ENCODE measurements around the gene CDH10.

- TF ChIP-seq CTCF (IDR thresholded peaks at IDR 0.05) (no peak), RAD21 (conservative IDR thresholded peaks at IDR 0.05 in 1 of 2, IDR thresholded peaks at IDR 0.05 in 1 of 2) (no peak), EP300 (IDR thresholded peaks at IDR 0.05) (no peak), RNF2 (IDR thresholded peaks at IDR 0.05; ENCODE audit: borderline replicate concordance, low read depth) (no peak), NR3C1 (IDR thresholded peaks at IDR 0.05) (no peak), RFX5 (IDR thresholded peaks at IDR 0.05) (no peak), CEBPB (IDR thresholded peaks at IDR 0.05) (no peak), POLR2A (IDR thresholded peaks at IDR 0.05; ENCODE audit: low read length) (no peak), REST (IDR thresholded peaks at IDR 0.05) (no peak), KDM5A (IDR thresholded peaks at IDR 0.05) (no peak), ZC3H11A (IDR thresholded peaks at IDR 0.05) (no peak), MAFK (IDR thresholded peaks at IDR 0.05; ENCODE audit: partially characterized antibody) (no peak)
Observed at GRCh38 chr5:24491490-24491889, 153.3 kb downstream of the CDH10 start.

All from A549 (cell line).